Neural progenitor cell (in vitro differentiated cells): ENCODE results near the gene MYO3A. TPM values are rescaled to one million over a fixed set of nuclear protein-coding genes. Genes with fewer than 3 reads are reported as not detected.

Experiments used
- DNase-seq: peaks from one replicate; pipeline ENCODE4 v3.0.0-alpha.2; 2016; ENCODE audit warnings: low spot score
- H2AFZ ChIP-seq: fragments of 200-600 bp; sonication (generic); replicated peaks from 2 replicates; pipeline ENCODE4 v1.6.1; 2016; ENCODE audit warnings: antibody characterized with exemption
- H3F3A ChIP-seq: fragments of 200-600 bp; sonication (generic); 2 replicates; pipeline ENCODE4 v1.6.1; 2016; ENCODE audit warnings: antibody characterized with exemption, low read depth
- H3K27ac ChIP-seq: fragments of 200-600 bp; sonication (generic); 2 replicates; pipeline ENCODE4 v1.5.1; 2016; ENCODE audit warnings: mild to moderate bottlenecking
- H3K27me3 ChIP-seq: fragments of 200-600 bp; sonication (generic); 2 replicates; pipeline ENCODE4 v1.6.1; 2016; ENCODE audit warnings: mild to moderate bottlenecking, moderate library complexity
- H3K36me3 ChIP-seq: fragments of 200-600 bp; sonication (generic); 2 replicates; pipeline ENCODE4 v1.5.1; 2016
- H3K4me1 ChIP-seq: fragments of 200-600 bp; sonication (generic); 2 replicates; pipeline ENCODE4 v1.6.1; 2016; ENCODE audit warnings: mixed run types
- H3K4me2 ChIP-seq: fragments of 200-600 bp; sonication (generic); 2 replicates; pipeline ENCODE4 v1.6.1; 2016
- H3K4me3 ChIP-seq: fragments of 200-600 bp; sonication (generic); 2 replicates; pipeline ENCODE4 v1.5.1; 2016
- H3K79me2 ChIP-seq: fragments of 200-600 bp; sonication (generic); 2 replicates; pipeline ENCODE4 v1.6.1; 2016; ENCODE audit warnings: low read depth
- H3K9ac ChIP-seq: fragments of 200-600 bp; sonication (generic); 2 replicates; pipeline ENCODE4 v1.6.1; 2016
- H3K9me3 ChIP-seq: fragments of 200-600 bp; sonication (generic); 2 replicates; pipeline ENCODE4 v1.5.1; 2016; ENCODE audit warnings: low read depth
- H4K20me1 ChIP-seq: fragments of 200-600 bp; sonication (generic); 2 replicates; pipeline ENCODE4 v1.6.1; 2016; ENCODE audit warnings: low read depth
- H3K27ac Mint-ChIP-seq: 3 replicates; pipeline ENCODE4 v1.8.0; 2021; ENCODE audit warnings: mixed read lengths
- H3K27me3 Mint-ChIP-seq: 2 replicates; pipeline ENCODE4 v1.8.0; 2022; ENCODE audit warnings: low read depth, mild to moderate bottlenecking, inconsistent platforms, moderate library complexity, mixed read lengths; ENCODE audit not compliant: insufficient read depth
- H3K36me3 Mint-ChIP-seq: 3 replicates; pipeline ENCODE4 v1.8.0; 2021; ENCODE audit warnings: mixed read lengths
- H3K4me1 Mint-ChIP-seq: 3 replicates; pipeline ENCODE4 v1.8.0; 2021; ENCODE audit warnings: mixed read lengths
- H3K4me3 Mint-ChIP-seq: 3 replicates; pipeline ENCODE4 v1.8.0; 2021; ENCODE audit warnings: mild to moderate bottlenecking, moderate library complexity, mixed read lengths
- H3K9me3 Mint-ChIP-seq: 3 replicates; pipeline ENCODE4 v1.8.0; 2020; ENCODE audit warnings: mixed read lengths
- EZH2 ChIP-seq: fragments of 200-600 bp; sonication (generic); IDR thresholded peaks from 2 replicates; pipeline ENCODE4 v1.6.1; 2017; ENCODE audit warnings: antibody characterized with exemption, mild to moderate bottlenecking, moderate library complexity
- EZH2phosphoT487 ChIP-seq: fragments of 200-600 bp; sonication (generic); IDR thresholded peaks from 2 replicates; pipeline ENCODE4 v1.6.1; 2017; ENCODE audit warnings: antibody characterized with exemption
- total RNA-seq: library from RNA; depleted of rRNA; stranded (reverse); fragments of >200 nt; gene quantifications from 2 replicates; pipeline ENCODE4 v1.2.3, GENCODE V29; 2015; ENCODE audit warnings: low replicate concordance
- TF ChIP-seq, protein P1 (sequence below): fragments of 200-600 bp; sonication (generic); IDR thresholded peaks from 2 replicates; pipeline ENCODE4 v1.5.1; 2017; ENCODE audit warnings: antibody characterized with exemption, mild to moderate bottlenecking

Gene MYO3A
- total RNA-seq, 1 donor from 2014 or later: 0.09 TPM

- Histone ChIP-seq H3K4me2 (no peak overlapping the region), H3K9ac (no peak overlapping the region), H3K36me3 (no peaks in the 10 kb centered on the region), H3K27ac (no peak overlapping the region), H3K4me1 (peaks cover 16% of the 10 kb centered on the region), H3K9me3 (no peaks in the 10 kb centered on the region), H4K20me1 (no peaks in the 10 kb centered on the region), H3K4me3 (no peak overlapping the region), H3F3A (no peaks in the 10 kb centered on the region), H3K79me2 (no peaks in the 10 kb centered on the region), H3K27me3 (peaks cover 27% of the 10 kb centered on the region), H2AFZ (no peak overlapping the region)
- Mint-ChIP-seq H3K27ac (no peak overlapping the region), H3K9me3 (no peaks in the 10 kb centered on the region), H3K36me3 (no peaks in the 10 kb centered on the region), H3K4me3 (no peak overlapping the region), H3K27me3 (peaks cover 2% of the 10 kb centered on the region), H3K4me1 (peaks cover 3% of the 10 kb centered on the region)
- DNase-seq: no peak
- no peak for TF ChIP-seq EZH2phosphoT487
Observed at GRCh38 chr10:25902002-25902401, 32.0 kb upstream of the MYO3A start.

DNA sequence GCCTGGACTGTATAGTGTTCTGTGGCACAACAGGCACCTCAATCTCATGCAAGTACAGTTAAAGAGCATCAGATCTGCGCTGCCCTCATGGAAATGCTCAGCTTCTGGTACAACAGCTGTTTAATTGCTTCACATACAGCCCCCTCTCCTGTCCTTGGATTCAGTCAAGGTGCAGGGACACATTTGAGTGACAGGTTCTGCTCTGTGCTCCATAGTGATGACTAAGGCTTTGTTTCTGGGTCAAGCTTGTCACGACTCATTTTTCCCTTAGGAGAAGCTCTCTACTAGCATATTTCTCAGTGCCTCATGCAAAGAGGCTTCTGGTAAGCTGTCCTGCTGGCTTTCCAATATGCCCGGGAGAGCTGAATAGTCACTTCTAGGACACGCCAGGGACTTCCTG is 26.8 kb upstream of the MYO3A start:
- Histone ChIP-seq H3K27ac (no peak overlapping the region), H3K9me3 (no peaks in the 10 kb centered on the region), H3K36me3 (no peaks in the 10 kb centered on the region), H4K20me1 (no peaks in the 10 kb centered on the region), H3K4me1 (no peaks in the 10 kb centered on the region), H2AFZ (no peak overlapping the region), H3K4me2 (no peak overlapping the region), H3K27me3 (no peaks in the 10 kb centered on the region), H3F3A (no peaks in the 10 kb centered on the region), H3K79me2 (no peaks in the 10 kb centered on the region), H3K4me3 (no peak overlapping the region), H3K9ac (no peak overlapping the region)
- Mint-ChIP-seq H3K36me3 (no peaks in the 10 kb centered on the region), H3K27ac (no peak overlapping the region), H3K4me3 (no peak overlapping the region), H3K4me1 (no peaks in the 10 kb centered on the region), H3K27me3 (peaks cover 10% of the 10 kb centered on the region), H3K9me3 (peaks cover 15% of the 10 kb centered on the region)
- DNase-seq: no peak
- TF ChIP-seq, protein P1, sequence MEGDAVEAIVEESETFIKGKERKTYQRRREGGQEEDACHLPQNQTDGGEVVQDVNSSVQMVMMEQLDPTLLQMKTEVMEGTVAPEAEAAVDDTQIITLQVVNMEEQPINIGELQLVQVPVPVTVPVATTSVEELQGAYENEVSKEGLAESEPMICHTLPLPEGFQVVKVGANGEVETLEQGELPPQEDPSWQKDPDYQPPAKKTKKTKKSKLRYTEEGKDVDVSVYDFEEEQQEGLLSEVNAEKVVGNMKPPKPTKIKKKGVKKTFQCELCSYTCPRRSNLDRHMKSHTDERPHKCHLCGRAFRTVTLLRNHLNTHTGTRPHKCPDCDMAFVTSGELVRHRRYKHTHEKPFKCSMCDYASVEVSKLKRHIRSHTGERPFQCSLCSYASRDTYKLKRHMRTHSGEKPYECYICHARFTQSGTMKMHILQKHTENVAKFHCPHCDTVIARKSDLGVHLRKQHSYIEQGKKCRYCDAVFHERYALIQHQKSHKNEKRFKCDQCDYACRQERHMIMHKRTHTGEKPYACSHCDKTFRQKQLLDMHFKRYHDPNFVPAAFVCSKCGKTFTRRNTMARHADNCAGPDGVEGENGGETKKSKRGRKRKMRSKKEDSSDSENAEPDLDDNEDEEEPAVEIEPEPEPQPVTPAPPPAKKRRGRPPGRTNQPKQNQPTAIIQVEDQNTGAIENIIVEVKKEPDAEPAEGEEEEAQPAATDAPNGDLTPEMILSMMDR: no peak

- Histone ChIP-seq H3K4me1 (no peaks in the 10 kb centered on the region), H3K79me2 (no peaks in the 10 kb centered on the region), H3K9ac (no peak overlapping the region), H3F3A (no peaks in the 10 kb centered on the region), H3K9me3 (peaks cover 5% of the 10 kb centered on the region), H2AFZ (no peak overlapping the region), H3K4me3 (no peak overlapping the region), H4K20me1 (no peaks in the 10 kb centered on the region), H3K27ac (no peak overlapping the region), H3K4me2 (no peak overlapping the region), H3K36me3 (no peaks in the 10 kb centered on the region), H3K27me3 (no peaks in the 10 kb centered on the region)
- no peak overlapping the region for H3K27ac Mint-ChIP-seq
- peaks cover 10% of the 10 kb centered on the region for H3K4me1 Mint-ChIP-seq
- H3K4me3 Mint-ChIP-seq: no peak overlapping the region
- TF ChIP-seq EZH2: no peak
- no peak for TF ChIP-seq EZH2phosphoT487
- TF ChIP-seq, protein P1: no peak
- DNase-seq: peak; percentile 39
- peaks cover 25% of the 10 kb centered on the region for H3K9me3 Mint-ChIP-seq
- H3K36me3 Mint-ChIP-seq: no peaks in the 10 kb centered on the region
- H3K27me3 Mint-ChIP-seq: peaks cover 8% of the 10 kb centered on the region
Observed at GRCh38 chr10:25912866-25913265, 21.2 kb upstream of the MYO3A start.

DNA sequence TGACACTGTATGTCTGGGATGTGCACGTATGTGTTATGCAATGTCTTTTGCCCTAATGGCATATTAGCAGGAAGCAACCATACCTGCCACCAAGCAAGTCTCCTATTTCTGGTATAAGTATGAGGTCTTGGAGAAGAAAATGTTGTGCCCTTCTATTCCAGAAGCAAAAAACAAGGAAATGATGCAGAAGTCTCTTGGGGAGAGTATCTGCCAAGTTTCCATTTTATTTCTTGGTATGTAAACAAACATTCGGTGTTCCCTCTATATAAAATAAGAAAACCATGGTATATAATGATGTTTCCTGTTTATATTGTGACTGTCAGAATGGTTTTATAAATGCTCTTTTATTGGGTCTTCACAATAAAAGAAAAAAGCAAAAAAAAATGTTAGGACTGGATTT is 19.3 kb upstream of the MYO3A start:
- H3K9ac ChIP-seq: no peak overlapping the region
- H3K4me2 ChIP-seq: no peak overlapping the region
- no peaks in the 10 kb centered on the region for H3F3A ChIP-seq
- Mint-ChIP-seq H3K4me1 (peaks cover 10% of the 10 kb centered on the region), H3K9me3 (peaks cover 18% of the 10 kb centered on the region), H3K27me3 (peaks cover 6% of the 10 kb centered on the region), H3K36me3 (no peaks in the 10 kb centered on the region), H3K27ac (no peak overlapping the region), H3K4me3 (no peak overlapping the region)
- H3K9me3 ChIP-seq: peaks cover 5% of the 10 kb centered on the region
- H3K27me3 ChIP-seq: no peaks in the 10 kb centered on the region
- no peak overlapping the region for H2AFZ ChIP-seq
- TF ChIP-seq EZH2phosphoT487 (no peak), EZH2 (no peak)
- TF ChIP-seq, protein P1: no peak
- no peak overlapping the region for H3K4me3 ChIP-seq
- no peaks in the 10 kb centered on the region for H4K20me1 ChIP-seq
- no peaks in the 10 kb centered on the region for H3K4me1 ChIP-seq
- no peak for DNase-seq
- H3K79me2 ChIP-seq: no peaks in the 10 kb centered on the region
- no peaks in the 10 kb centered on the region for H3K36me3 ChIP-seq
- no peak overlapping the region for H3K27ac ChIP-seq
